Activated CD4-positive, alpha-beta T cell treated with anti-CD3 and anti-CD28 coated beads, Interleukin-2, amount 10 ng/mL, durations not matched to agents 24 days and 14 days (primary cell): ENCODE measurements around the gene COPG1. TPM values are rescaled to one million over a fixed set of nuclear protein-coding genes. Genes with fewer than 3 reads are reported as not detected.
A peak's percentile ranks its signal among the peaks of the same experiment; 100 is the strongest.

Experiments
- DNase-seq: peaks from one replicate; pipeline ENCODE4 v3.0.0; 2022
- H3K27ac Mint-ChIP-seq: one replicate; pipeline ENCODE4 v1.8.0; 2022; ENCODE audit warnings: mild to moderate bottlenecking, mixed read lengths
- H3K27me3 Mint-ChIP-seq: one replicate; pipeline ENCODE4 v1.8.0; 2022; ENCODE audit warnings: mixed read lengths
- H3K36me3 Mint-ChIP-seq: one replicate; pipeline ENCODE4 v1.8.0; 2022; ENCODE audit warnings: low read depth, mild to moderate bottlenecking, mixed read lengths
- H3K4me1 Mint-ChIP-seq: one replicate; pipeline ENCODE4 v1.8.0; 2021; ENCODE audit warnings: mixed read lengths
- H3K4me3 Mint-ChIP-seq: one replicate; pipeline ENCODE4 v1.8.0; 2022; ENCODE audit warnings: mild to moderate bottlenecking, moderate library complexity, mixed read lengths
- H3K9me3 Mint-ChIP-seq: one replicate; pipeline ENCODE4 v1.8.0; 2021; ENCODE audit warnings: mixed read lengths
- intact Hi-C: fragments of 100-400 bp; cut with micrococcal nuclease; formaldehyde crosslinking; loops from one replicate; pipeline ENCODE4 v1.15.1; 2023
- total RNA-seq: library from RNA; stranded (reverse); gene quantifications from 2 replicates; pipeline ENCODE4 v1.2.3, GENCODE V29; 2022

COPG1 gene
- total RNA-seq, 1 donor from 2014 or later: 142 TPM

- intact Hi-C loops: loop anchor here (2.0 to 5.0 kb wide), 2 partner anchors 22 to 183 kb away; partner anchors contain the start of gene RAB43
- no peak for DNase-seq
- H3K27me3 Mint-ChIP-seq: no peaks in the 10 kb centered on the region
- no peak overlapping the region for H3K27ac Mint-ChIP-seq
- H3K4me3 Mint-ChIP-seq: no peak overlapping the region
- peaks cover 43% of the 10 kb centered on the region for H3K36me3 Mint-ChIP-seq
- H3K4me1 Mint-ChIP-seq: peaks cover 30% of the 10 kb centered on the region
- no peaks in the 10 kb centered on the region for H3K9me3 Mint-ChIP-seq
Measured at GRCh38 chr3:129304962-129305222, 55.5 kb downstream of the COPG1 start.

- Mint-ChIP-seq H3K9me3 (no peaks in the 10 kb centered on the region), H3K4me3 (peak overlapping the region; percentile 52), H3K36me3 (peaks cover 41% of the 10 kb centered on the region), H3K27me3 (no peaks in the 10 kb centered on the region), H3K4me1 (peaks cover 33% of the 10 kb centered on the region), H3K27ac (peak overlapping the region; percentile 68)
- intact Hi-C loops: loop anchor here (2.0 to 5.0 kb wide), 2 partner anchors 23 to 183 kb away; partner anchors contain the start of gene RAB43
- peak; percentile 73 for DNase-seq
Measured at GRCh38 chr3:129305592-129306091, 56.2 kb downstream of the COPG1 start.

- H3K27ac Mint-ChIP-seq: peak overlapping the region; percentile 18
- H3K27me3 Mint-ChIP-seq: no peaks in the 10 kb centered on the region
- peaks cover 54% of the 10 kb centered on the region for H3K4me1 Mint-ChIP-seq
- no peak for DNase-seq
- H3K4me3 Mint-ChIP-seq: no peak overlapping the region
- no peaks in the 10 kb centered on the region for H3K9me3 Mint-ChIP-seq
- peaks cover 26% of the 10 kb centered on the region for H3K36me3 Mint-ChIP-seq
- intact Hi-C loops: loop anchor here (1.0 to 5.0 kb wide), 2 partner anchors 8 to 186 kb away; partner anchors contain the start of gene RAB43
Measured at GRCh38 chr3:129308636-129309035, 59.2 kb downstream of the COPG1 start.

- intact Hi-C loops: loop anchor here (5.0 to 10.0 kb wide), 2 partner anchors 506 to 843 kb away; partner anchors contain the start of gene DNAJB8
- no peaks in the 10 kb centered on the region for H3K9me3 Mint-ChIP-seq
- H3K27ac Mint-ChIP-seq: peak overlapping the region; percentile 36
- peaks cover 49% of the 10 kb centered on the region for H3K4me1 Mint-ChIP-seq
- no peak overlapping the region for H3K4me3 Mint-ChIP-seq
- DNase-seq: no peak
- H3K27me3 Mint-ChIP-seq: no peaks in the 10 kb centered on the region
- H3K36me3 Mint-ChIP-seq: peaks cover 14% of the 10 kb centered on the region
Measured at GRCh38 chr3:129310111-129311011, 61.0 kb downstream of the COPG1 start.

- intact Hi-C loops: loop anchor here (5.0 to 10.0 kb wide), 2 partner anchors 506 to 844 kb away; partner anchors contain the start of gene DNAJB8
- Mint-ChIP-seq H3K36me3 (peaks cover 6% of the 10 kb centered on the region), H3K27ac (peak overlapping the region; percentile 36), H3K27me3 (no peaks in the 10 kb centered on the region), H3K9me3 (no peaks in the 10 kb centered on the region), H3K4me1 (peaks cover 40% of the 10 kb centered on the region), H3K4me3 (no peak overlapping the region)
- DNase-seq: peak; percentile 65
Measured at GRCh38 chr3:129311054-129311902, 61.9 kb downstream of the COPG1 start.

GRCh38 chr3:129312021-129312639 is 62.7 kb downstream of the COPG1 start:
- Mint-ChIP-seq H3K9me3 (no peaks in the 10 kb centered on the region), H3K27me3 (no peaks in the 10 kb centered on the region), H3K27ac (peak overlapping the region; percentile 75), H3K36me3 (peaks cover 3% of the 10 kb centered on the region), H3K4me1 (peaks cover 39% of the 10 kb centered on the region), H3K4me3 (no peak overlapping the region)
- peak; percentile 70 for DNase-seq
- intact Hi-C loops: loop anchor here (5.0 to 10.0 kb wide), 2 partner anchors 507 to 845 kb away; partner anchors contain the start of gene DNAJB8

- intact Hi-C loops: loop anchor here (5.0 to 10.0 kb wide), 2 partner anchors 508 to 846 kb away; partner anchors contain the start of gene DNAJB8
- peak; percentile 69 for DNase-seq
- H3K36me3 Mint-ChIP-seq: peaks cover 3% of the 10 kb centered on the region
- H3K27me3 Mint-ChIP-seq: no peaks in the 10 kb centered on the region
- no peaks in the 10 kb centered on the region for H3K9me3 Mint-ChIP-seq
- H3K27ac Mint-ChIP-seq: peak overlapping the region; percentile 75
- peaks cover 40% of the 10 kb centered on the region for H3K4me1 Mint-ChIP-seq
- peak overlapping the region; percentile 68 for H3K4me3 Mint-ChIP-seq
Measured at GRCh38 chr3:129312671-129313414, 63.4 kb downstream of the COPG1 start.

GRCh38 chr3:129313415-129313664 is 63.9 kb downstream of the COPG1 start:
- peak overlapping the region; percentile 92 for H3K4me3 Mint-ChIP-seq

GRCh38 chr3:129313665-129314385 is 64.4 kb downstream of the COPG1 start:
- Mint-ChIP-seq H3K27me3 (no peaks in the 10 kb centered on the region), H3K4me1 (peaks cover 36% of the 10 kb centered on the region), H3K27ac (peak overlapping the region; percentile 79), H3K4me3 (peak overlapping the region; percentile 92), H3K9me3 (no peaks in the 10 kb centered on the region), H3K36me3 (peaks cover under 1% of the 10 kb centered on the region)
- intact Hi-C loops: loop anchor here (5.0 to 10.0 kb wide), 2 partner anchors 509 to 847 kb away; partner anchors contain the start of gene DNAJB8
- peak; percentile 76 for DNase-seq

More at GRCh38 chr3:129313415-129313664, 63.9 kb downstream of the COPG1 start:
- H3K27me3 Mint-ChIP-seq: no peaks in the 10 kb centered on the region
- DNase-seq: no peak
- intact Hi-C loops: loop anchor here (5.0 to 10.0 kb wide), 2 partner anchors 509 to 846 kb away; partner anchors contain the start of gene DNAJB8
- no peaks in the 10 kb centered on the region for H3K9me3 Mint-ChIP-seq
- peak overlapping the region; percentile 79 for H3K27ac Mint-ChIP-seq
- H3K36me3 Mint-ChIP-seq: peaks cover 3% of the 10 kb centered on the region
- peaks cover 40% of the 10 kb centered on the region for H3K4me1 Mint-ChIP-seq

- peak overlapping the region; percentile 92 for H3K4me3 Mint-ChIP-seq
- no peaks in the 10 kb centered on the region for H3K27me3 Mint-ChIP-seq
- H3K36me3 Mint-ChIP-seq: no peaks in the 10 kb centered on the region
- H3K9me3 Mint-ChIP-seq: no peaks in the 10 kb centered on the region
- intact Hi-C loops: loop anchor here (5.0 to 10.0 kb wide), 2 partner anchors 510 to 847 kb away; partner anchors contain the start of gene DNAJB8
- peak overlapping the region; percentile 84 for H3K27ac Mint-ChIP-seq
- peaks cover 34% of the 10 kb centered on the region for H3K4me1 Mint-ChIP-seq
- peak; percentile 91 for DNase-seq
Measured at GRCh38 chr3:129314386-129315222, 65.2 kb downstream of the COPG1 start.

GRCh38 chr3:129315223-129315997 is 66.0 kb downstream of the COPG1 start:
- H3K27ac Mint-ChIP-seq: peak overlapping the region; percentile 94
- no peaks in the 10 kb centered on the region for H3K27me3 Mint-ChIP-seq
- no peaks in the 10 kb centered on the region for H3K9me3 Mint-ChIP-seq
- DNase-seq: peak; percentile 83
- no peaks in the 10 kb centered on the region for H3K36me3 Mint-ChIP-seq
- H3K4me1 Mint-ChIP-seq: peaks cover 34% of the 10 kb centered on the region
- peak overlapping the region; percentile 92 for H3K4me3 Mint-ChIP-seq
- intact Hi-C loops: loop anchor here (10.0 kb wide), 1 partner anchor 511 kb away; no protein-coding TSS in a partner anchor
